ENCODE results near the gene IGHMBP2. TPM values are rescaled to one million over a fixed set of nuclear protein-coding genes. Genes with fewer than 3 reads are reported as not detected.

The IGHMBP2 gene
- polyA plus RNA-seq, 1 donor: 20.6 TPM

DNA sequence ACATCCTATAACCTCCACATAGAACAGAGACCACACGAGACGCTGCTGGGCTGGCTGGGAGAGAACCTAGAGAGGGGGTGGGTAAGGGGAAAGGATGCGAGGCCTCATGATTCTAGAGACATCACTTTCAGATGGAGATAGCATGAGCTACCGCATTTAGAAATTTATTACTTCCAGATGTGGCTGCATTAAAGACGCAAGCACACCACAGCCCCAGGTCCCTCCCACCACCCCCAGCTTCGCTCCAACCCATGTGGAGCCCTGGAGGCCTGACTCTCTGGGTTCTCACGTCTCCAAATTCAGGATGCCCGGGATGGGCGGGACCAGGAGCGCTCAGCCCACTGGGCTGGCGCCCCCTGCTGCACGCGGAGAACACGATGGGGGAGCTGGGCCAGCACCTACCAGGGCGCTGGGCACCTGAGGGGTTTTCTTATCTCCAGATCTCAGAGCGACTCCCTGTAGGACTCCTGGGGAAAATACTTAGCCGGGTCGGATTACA lies 13.7 kb upstream of the IGHMBP2 start:
- DNase-seq: no peak

DNA sequence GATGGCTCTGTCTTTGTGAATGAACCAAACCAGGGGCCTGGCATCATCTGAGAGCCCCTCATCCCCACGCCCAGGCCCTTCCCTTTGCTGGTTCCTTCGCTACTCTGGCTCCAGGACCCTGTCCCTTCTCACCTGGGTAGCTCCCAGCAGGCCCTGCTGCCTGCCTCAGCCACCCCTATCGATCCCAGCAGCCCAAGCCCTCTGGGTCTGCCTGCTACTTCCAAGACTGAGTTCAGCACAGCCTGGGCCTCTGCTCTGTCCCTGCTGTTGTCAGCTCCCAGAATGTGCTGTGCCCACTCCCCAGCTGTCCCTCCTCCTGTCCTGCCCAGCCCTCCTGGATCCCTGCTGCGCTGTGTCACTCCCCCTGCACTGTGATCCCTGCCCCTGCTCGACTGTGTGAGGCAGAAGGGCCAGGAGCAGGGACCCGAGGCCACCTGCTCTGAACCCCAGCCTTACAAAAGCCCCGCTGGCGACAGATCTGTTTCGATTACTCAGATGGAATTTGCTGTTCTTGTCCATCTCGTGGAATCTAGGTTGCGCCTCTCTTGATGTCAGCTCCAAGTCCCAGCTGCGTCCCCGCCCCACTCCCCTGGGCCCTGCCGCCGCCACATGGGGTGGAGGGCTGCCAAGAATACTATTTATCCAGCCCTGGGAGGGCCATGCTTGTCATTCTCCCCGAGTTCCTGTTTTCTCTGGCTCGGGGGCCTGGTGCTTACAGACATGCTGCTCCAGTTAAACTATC lies 13.0 kb upstream of the IGHMBP2 start:
- DNase-seq: no peak

DNA sequence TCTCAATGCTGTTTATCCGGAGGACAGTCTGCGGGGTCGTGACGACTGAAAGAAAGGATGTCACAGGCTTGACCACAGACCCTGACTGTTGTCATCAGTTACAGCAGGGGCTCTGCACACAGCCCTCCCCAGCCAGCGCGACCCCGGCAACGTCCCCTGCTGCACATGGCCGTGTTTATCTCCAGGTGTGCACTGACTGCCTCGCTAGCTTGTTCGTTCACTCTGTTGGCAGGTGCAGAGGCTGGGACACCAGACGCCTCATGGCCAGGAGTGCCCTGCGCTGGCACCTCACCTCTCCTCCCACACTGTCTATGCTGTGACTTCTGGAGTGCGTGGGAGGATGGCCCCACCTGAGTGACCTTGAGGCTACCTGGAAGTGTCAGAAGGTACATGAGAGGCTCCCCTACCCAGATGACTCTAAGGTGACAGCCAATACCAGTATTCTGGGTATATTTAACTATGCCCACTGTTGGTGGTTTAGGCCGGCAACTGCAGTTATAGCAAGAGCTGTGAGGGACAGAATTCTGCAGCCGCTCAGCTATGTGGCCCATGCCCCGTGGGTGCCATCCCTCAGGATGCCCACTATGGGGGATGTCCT lies 12.2 kb upstream of the IGHMBP2 start:
- DNase-seq: no peak

DNA sequence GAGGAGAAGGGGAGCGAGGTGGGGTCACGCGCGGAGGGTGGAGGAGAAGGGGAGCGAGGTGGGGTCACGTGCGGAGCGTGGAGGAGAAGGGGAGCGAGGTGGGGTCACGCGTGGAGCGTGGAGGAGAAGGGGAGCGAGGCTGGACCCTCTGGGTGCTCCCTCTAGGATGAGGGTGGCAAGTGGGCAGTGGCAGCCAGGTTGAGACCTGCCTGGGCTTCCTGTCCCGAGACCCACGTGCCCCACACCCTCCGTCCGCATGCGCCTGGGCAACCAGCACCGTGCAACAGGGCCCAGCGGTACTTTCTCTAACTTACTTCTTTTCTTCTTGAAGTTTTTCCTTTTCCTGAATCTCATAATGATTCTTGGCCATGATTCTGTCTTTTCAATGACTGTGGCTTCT lies 11.1 kb upstream of the IGHMBP2 start:
- no peak for DNase-seq

DNA sequence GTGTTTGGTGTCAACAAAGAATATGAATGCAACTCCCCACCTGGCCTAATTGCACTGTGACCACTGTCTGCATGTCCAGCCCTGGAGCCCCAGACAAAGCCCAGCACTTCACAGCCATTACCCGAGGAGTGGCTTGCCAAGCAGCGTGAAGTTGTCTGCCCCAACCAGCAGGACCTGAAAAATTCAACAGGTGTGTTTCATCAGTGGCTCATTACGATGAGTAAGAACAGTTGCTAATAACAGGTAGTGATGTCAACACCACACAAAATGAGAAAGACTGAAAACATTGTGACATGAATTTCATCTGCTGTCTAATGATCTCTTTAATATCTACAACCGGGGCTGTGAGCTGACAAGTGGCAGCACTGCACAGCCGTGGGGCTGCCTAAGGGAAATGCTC lies 10.4 kb upstream of the IGHMBP2 start:
- DNase-seq: no peak

DNA sequence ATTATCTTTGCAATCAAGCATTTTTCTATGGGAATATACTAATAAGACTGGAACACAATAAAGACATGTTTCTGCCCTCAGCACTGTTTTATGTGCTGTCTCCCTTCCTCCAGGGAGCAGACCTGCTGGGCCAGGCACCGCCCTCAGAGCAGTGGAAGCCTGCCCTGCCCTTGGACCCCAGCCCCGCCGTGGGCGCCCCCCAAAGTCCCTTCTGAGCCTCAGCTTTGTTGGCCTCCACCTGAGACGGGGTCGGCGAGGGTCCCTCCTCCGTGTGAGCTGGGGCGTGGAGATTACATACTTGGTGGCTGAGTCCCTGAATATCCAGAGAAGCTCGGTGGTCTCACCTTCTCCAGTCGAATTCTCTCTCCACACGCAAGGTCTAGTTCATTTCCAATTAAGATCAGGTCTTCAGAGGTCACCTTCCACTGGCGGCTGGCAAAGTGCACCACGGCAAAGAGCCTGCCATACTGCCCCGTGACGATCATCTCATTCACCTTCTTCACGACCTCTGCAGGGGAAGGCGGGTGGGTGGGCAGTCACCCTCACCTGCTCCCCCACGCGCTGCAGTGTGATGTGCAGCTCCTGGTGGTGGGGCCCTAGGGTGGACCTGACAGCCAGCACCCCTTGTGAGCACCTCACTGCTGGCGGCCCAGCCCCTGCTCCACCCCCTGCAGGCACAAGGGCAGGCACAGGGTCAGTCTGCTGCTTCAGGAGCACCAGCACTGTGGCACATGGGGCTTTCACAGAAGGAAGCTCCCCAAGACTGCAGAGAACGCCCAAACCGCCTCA lies 7.3 kb upstream of the IGHMBP2 start:
- DNase-seq: no peak

DNA sequence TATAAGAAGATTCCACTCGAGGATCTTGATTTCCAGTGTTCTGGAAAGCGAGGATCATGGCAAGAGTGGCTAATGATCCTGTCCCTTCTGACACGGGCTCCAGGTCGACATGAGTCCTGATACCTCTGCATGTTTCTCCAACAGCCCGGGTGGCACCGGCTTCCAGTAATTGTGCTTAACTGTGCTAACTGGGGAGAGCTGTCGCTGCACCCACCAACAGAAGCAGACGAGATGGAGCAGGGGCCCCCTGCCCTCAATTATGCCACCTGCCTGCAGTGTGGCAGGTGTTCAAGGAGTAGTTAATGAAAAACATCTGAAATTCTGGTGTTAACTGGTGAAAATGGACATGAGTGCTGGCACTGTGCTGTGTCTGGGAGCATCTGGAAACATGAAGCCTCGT lies 6.2 kb upstream of the IGHMBP2 start:
- no peak for DNase-seq

DNA sequence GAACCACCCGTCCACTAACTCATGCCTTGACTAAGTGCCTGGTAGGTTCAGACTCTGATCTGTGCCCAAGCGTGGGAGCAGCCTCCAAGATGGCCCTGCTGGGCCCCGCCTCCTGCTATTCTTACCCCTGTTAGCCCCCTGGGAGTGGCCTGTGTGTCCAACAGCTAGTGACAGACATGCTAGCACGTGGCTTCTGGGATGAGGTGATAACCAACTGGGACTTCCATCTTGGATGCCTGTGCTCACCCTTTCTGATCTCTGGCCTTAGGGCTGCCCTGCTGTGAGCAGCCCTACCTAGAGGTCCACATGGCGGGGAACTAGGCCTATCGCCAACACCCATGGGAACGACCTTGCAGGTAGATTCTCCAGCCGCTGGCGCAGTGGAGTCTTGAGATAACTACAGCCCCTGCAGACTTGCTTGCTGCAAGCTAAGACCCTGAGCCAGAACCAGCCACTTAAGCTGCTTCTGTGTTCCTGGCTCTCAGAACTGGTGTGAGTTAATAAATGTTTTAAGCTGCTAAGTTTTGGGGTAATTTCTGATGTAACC lies 2.8 kb upstream of the IGHMBP2 start:
- no peak for DNase-seq

DNA sequence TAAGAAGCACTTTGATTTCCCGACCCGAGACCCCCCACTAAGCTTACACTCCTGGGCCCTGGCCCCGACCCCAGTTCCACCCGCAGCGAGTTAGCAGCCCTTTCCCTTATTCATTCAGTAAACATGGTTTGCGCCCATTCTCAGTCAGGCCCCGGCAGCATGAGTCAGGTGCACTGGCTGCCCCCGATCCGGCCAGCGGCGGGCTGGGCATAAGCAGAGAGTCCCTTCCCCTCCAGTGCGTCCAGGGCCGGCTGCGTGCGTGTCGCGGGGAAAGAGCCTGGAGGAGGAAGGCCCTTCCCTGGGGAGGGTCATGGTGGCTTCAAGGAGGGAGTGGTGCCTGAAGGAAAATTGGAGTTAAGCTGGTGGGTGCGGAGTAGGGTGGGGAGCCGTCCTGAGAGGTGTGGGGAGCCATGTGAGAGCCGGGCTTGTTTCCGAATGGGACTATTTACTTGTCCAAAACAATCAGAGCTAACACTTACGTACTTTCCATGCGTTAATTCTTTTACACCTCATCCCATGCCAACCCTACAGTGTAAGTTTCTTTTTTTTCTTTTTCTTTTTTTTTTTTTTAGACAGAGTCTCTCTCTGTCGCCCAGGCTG lies 657 bp downstream of the IGHMBP2 start:
- DNase-seq: peak; percentile 10

DNA sequence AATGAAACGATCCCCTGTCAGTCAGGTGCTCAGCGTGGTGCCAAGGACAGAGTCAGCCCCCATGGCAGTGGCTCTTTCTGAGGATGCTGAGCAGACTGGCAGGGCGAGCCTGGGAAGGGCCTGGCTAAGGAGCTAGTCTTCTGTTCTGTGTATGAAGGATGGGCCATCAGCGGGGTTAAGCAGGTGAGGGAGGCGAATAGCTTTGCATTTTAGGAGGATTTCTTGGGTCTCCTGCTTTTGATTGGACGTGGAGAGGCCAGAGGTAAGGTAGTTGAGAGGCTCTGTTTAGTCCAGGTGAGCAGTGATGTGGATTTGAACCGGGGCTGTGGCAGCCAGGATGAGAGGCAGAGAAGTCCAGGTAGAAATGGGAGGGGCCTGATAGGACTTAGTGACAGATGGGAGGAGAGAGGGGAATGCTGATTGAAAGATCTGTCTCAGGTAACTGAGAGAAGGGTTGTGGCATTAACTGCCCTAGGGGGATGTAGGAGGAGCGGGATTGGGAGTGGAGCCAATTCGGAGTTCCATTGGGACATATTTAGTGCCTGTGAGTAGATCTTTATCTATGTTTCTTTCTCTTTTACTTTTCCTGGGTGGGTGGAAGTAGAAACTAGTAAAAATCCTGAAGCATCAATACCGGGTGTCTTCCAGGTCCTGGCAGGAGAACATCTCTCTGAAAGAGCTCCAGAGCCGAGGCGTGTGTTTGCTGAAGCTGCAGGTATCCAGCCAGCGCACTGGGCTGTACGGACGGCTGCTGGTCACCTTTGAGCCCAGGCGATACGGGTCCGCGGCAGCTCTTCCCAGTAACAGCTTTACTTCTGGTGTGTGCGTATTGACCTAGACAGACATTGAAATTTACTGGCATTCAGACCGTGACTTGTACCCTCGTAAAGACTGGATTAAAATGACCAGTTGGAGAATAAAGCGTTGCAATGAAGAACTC lies 2.0 kb downstream of the IGHMBP2 start:
- DNase-seq: no peak

DNA sequence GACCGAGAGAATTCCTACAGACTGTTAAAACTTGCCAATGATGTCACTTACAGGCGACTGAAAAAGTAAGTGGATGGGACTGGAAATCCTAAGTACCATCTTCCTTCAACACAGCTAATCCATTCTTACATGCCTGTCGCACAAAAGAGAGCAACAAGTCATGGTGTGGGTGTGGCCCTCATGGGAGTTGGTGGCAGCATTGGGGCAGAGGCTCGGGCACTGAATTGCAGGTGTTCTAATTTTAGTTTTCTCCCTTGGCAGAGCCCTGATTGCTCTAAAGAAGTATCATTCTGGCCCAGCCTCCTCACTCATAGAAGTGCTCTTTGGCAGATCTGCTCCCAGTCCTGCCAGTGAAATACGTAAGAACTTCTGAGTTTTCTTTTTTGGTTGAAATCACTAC lies 4.6 kb downstream of the IGHMBP2 start:
- DNase-seq: no peak

DNA sequence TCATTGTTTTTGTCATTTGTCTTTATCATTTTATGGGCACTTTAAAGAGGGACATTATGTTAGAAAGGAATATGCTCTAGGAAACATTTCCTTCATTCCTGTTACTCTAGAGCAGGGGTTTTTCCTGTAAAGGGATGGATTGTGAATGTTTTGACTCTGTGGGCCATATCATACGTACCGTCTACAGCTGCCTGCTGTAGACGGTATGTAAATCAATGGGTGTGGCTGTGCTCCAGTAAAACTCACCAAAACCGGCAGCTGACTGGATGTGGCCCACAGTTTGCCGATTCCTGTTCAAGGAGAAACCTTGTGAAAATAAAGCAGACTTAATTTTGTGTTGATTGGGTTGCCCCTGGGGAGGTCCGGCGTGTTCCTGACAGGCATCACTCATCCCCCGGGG lies 7.3 kb downstream of the IGHMBP2 start:
- DNase-seq: no peak

DNA sequence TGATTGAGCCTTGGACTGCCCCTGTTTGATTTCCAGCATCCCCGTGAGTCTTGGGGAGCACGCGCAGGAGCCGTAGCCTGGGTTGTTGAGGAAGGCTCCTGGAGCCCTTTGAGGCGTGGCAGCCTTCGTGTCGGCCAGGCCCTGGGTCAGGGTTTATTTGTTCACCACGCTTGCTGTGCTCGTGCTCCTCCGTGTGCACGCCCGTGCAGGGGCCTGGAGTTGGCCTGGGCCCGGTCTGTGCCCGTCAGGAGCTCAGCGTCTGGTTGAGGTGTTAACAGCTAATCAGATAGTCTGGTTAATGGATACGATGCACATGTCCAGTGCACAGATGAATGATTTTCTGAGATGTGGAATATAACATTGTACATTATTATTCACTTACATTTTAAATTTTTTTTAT lies 8.0 kb downstream of the IGHMBP2 start:
- no peak for DNase-seq

DNA sequence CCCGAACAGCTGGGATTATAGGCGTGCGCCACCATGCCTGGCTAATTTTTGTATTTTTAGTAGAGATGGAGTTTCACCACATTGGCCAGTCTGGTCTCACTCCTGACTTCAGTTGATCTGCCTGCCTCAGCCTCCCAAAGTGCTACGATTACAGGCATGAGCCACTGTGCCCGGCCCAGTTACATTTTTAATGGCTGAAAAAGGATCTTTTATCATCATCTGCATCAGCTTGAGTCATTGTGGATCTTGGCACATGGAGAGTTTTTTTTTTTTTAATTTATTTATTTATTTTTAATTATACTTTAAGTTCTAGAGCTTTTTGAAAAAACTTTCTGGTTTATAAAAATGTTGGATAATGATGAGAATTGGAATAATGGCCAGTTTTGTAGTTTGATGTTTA lies 8.6 kb downstream of the IGHMBP2 start:
- no peak for DNase-seq

DNA sequence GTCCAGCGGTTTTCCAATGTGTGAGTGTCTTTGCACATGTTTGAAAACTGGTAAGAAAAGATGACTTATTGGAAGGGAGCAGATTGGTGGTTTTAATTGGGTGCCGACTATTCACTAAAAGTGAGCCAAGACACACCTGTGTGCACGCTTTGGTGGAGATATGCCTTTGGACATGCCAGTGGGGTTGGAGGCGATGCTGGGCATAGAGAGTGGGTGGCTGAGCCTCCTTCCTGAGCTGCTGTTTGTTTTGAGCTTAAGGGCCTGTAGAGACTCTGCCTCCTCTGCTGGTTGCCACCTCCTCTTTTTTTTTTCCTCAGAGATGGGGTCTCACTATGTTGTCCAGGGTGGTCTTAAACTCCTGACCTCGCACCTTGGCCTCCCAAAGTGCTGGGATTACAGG lies 9.5 kb downstream of the IGHMBP2 start:
- no peak for DNase-seq

DNA sequence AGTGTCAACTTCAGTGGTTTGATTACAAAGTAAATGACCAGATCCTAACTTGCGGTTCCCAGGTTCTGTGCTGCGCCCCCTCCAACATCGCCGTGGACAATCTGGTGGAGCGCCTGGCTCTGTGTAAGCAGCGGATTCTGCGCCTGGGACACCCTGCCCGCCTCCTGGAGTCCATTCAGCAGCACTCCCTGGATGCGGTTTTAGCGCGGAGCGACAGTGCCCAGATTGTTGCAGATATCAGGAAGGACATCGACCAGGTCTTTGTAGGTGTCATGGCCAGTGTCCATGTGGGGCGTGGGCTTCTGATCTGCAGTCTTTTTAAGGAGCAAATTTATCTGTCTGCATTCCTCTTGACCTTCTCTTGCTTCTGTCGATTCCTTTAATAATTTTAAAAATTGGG lies 11.1 kb downstream of the IGHMBP2 start:
- DNase-seq: no peak

DNA sequence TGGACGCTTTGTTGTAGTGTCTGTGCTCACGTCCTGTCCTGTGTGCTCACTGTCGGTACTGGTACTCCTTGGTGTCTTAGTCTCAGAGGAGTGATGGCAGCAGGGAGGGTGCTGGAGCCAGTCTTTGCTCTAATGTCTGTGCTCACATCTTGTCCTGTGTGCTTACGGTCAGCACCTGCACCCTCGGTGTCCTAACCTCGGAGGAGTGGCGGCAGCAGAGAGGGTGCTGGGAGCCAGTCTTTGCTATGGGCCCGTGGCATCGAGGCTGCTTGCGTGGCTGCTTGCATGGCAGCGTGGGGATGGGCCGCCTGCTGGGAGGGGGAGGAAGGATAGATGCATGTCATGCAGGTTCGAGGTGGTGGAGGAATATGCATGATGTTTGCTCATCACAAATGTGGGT lies 12.7 kb downstream of the IGHMBP2 start:
- no peak for DNase-seq

DNA sequence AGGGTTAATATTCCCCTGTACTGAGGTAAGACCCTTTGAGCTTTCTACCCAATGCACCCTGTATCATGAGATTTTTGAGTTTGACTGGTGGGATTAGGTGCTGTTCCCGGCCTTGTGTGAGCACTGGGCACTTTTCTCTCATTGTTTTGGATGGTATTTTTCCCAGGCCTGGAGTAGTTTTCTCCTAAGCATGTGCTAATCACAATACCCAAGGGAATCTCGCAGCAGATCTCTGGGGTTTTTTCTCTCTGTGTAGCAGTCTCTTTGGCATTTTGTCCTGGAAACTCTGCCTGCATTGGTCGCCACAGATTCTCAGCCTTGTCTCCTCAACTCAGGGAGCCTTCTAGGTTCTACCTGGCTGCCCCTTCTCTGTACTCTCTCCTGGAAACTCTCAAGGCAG lies 19.9 kb downstream of the IGHMBP2 start:
- no peak for DNase-seq

DNA sequence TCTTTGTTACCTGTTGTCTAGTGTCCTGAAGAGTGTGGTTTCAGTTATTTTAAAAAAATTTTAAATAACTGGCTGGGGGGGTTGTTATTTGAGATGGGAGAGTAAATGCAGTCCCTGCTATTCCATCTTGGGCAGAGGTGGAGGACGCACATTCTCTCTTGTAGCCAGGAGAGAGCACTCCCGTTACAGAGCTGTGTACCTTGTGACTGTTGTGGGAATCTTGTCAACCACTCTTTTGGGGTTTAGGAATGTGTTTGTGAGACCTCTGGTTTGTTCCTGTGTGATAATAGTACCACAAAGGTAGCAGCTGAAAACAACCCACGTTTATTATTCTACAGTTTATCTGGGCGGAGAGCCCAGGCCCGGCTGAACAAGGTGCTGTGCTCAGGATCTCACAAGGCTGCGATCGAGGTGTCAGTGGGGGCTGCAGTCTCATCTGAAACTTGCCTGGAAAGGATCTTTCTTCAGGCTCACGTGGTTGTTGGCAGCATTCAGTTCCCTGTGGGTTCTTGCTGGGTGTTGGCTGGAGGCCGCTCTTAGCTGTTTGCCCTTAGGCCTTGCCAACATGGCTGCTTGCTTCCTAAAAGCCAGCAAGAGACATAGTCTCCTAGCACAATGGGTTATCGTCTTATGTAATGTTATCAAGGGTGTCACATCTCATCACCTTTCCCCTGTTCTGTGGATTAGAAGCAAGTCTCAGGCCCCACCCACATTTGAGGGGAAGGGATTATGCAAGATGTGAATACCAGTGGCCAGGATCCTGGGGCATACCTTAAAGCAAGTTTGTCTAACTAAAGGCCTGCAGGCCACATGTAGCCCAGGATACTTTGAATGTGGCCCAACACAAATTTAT lies 20.6 kb downstream of the IGHMBP2 start:
- DNase-seq: no peak

DNA sequence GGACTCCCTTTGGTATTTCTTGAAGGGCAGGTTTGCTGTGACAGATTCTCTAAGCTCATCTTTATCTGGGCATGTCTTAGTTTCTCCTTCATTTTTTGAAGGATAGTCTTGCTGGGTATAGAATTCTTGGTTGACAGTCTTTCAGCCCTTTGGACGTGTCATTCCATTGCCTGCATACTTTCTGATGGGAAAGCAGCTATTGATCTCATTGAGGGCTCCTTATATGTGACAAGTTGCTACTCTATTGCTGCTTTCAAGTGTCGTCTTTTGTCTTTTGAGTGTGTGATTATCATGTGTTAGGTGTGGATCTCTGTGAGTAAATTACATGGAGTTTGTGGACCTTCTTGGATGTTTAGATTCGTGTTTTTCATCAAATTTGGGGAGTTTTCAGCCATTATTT lies 21.9 kb downstream of the IGHMBP2 start:
- DNase-seq: no peak

All from left kidney (tissue), 2 donors.